EL (cell line): ENCODE results near the gene SESTD1.
A peak's percentile ranks its signal among the peaks of the same experiment; 100 is the strongest.

Experiments
- DNase-seq: peaks from one replicate; pipeline ENCODE4 v3.0.0-alpha.2; 2016

Gene SESTD1, protein sequence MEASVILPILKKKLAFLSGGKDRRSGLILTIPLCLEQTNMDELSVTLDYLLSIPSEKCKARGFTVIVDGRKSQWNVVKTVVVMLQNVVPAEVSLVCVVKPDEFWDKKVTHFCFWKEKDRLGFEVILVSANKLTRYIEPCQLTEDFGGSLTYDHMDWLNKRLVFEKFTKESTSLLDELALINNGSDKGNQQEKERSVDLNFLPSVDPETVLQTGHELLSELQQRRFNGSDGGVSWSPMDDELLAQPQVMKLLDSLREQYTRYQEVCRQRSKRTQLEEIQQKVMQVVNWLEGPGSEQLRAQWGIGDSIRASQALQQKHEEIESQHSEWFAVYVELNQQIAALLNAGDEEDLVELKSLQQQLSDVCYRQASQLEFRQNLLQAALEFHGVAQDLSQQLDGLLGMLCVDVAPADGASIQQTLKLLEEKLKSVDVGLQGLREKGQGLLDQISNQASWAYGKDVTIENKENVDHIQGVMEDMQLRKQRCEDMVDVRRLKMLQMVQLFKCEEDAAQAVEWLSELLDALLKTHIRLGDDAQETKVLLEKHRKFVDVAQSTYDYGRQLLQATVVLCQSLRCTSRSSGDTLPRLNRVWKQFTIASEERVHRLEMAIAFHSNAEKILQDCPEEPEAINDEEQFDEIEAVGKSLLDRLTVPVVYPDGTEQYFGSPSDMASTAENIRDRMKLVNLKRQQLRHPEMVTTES

GRCh38 chr2:179264368-179265081 lies at the start of gene SESTD1:
TSS of gene SESTD1 (minus strand) at chr2:179264832. CDS start at chr2:179191841, 72,991 bp downstream.
- DNase-seq = peak; percentile 56

GRCh38 chr2:179313057-179313456 lies 48.4 kb upstream of the SESTD1 start:
- no peak for DNase-seq

DNA sequence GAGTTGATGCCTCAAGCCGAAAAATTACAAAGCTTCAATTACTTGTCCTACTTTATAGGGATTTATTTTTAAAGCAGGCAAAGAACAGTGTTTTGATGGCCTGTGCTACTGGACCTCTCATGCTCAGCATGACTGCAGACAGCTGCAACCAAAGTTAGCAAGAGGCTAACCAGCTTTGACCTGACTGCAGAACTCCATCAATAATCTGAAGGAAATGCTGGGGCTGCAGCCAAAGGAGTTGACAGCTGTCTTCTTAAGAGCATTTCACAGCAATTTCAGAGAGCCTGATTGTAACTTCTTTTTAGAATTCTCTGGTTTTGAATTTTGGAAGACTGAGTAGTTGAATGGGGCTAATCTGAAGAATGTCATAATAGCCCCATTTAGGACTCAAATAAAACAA lies 46.5 kb upstream of the SESTD1 start:
- DNase-seq = no peak

DNA sequence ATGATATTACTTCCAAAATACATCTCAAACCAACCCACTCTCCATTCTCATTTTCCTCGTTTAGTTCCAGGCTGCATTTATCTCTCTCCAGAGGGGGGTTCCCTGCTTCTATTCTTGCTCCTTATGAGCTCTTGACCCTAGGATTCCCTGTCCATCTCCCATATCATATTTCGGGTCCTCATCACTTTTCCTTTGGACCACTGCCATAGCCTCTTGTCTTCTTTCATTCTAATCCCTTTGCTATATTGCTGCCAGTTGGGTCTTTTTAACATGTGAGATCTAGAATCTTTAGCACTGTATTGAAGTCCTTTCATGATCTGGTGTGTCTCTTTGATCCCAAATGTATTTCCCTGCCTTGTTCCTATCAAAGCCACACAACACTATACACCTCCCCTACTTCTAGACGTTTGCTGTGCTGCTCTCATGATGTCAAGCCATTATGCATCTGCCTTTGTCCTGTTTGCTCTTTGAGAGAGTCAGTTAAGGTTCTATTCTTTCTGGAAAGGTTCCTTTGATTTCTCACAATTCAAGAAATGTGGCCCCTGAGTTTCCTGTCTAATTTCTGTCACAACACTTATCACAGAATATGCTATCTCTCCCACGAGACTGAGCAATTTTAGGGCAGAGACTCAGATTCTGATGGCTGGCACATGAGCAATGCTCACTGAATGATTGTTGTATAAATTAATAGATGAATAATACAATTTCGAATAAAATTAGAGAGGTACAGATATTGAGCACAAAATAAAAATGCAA lies 43.2 kb upstream of the SESTD1 start:
- no peak for DNase-seq

DNA sequence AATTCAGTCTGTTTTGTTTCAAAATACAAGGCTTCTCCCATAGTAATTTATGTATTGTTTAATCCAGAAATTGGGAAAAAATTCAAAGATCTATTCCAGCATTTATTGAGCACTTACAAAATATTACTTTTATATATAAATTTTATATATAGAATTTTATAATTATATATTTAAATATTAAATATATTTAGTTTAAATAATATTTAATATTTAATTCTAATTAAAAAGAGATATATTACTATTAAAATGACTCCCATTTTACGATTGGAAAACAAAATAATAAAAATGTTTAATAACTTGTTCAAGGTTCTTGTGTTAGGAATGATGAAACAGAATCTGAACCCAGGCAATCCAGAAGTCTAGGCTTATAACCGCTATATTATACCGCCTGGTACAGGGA lies 40.5 kb upstream of the SESTD1 start:
- DNase-seq = no peak

GRCh38 chr2:179304424-179304823 lies 39.8 kb upstream of the SESTD1 start:
- DNase-seq = no peak

GRCh38 chr2:179302764-179303571 lies 38.3 kb upstream of the SESTD1 start:
- DNase-seq = no peak

DNA sequence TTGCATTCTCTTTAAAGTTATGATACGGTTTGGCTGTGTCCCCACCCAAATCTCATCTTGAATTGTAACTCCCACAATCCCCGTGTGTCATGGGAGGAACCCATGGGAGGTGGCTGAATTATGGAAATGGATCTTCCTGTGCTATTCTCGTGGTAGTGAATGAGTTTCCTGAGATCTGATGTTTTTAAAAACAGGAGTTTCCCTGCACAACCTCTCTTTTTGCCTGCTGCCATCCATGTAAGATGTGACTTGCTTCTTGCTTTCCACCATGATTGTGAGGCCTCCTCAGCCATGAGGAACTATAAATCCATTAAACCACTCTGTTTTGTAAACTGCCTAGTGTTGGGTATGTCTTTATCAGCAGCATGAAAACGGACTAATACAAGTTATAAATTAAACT lies 37.5 kb upstream of the SESTD1 start:
- no peak for DNase-seq

DNA sequence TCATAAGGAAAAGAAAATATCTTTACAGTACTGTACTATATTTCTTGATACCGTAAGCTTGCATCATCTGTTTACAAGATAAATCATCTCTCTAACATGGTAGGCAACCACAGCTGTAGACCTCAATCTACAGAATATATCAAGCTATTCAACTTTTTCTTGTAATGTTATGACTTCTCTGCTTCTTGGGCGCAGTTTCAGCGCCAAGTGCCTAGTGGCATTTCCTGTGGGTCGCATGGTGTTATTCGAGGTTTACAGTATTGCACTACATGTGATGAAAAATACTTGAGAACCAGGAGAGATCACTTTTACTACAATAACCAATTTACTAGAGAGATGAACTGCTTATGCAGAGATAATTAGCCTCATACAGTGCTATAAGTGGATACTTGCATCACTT lies 34.0 kb upstream of the SESTD1 start:
- DNase-seq = no peak

DNA sequence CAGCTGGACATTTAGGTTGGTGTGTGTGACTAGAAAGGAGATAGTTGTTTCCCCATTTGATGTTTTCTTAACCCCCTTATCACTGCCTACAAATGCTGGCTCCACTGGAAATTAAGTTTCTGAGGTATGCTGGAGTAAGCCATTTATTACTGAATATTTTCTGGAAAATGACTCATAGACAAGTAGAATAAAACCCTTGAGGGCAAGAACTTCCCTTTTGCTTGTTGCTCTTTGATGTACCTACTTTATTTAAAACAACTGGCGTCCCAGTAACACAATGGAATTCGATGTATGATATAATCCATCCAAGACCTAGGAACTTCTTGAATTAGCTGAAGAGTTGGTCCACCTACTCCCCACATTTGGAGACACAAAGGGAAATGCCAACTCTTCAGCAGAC lies 33.3 kb upstream of the SESTD1 start:
- peak; percentile 19 for DNase-seq

GRCh38 chr2:179290329-179290728 lies 25.7 kb upstream of the SESTD1 start:
- no peak for DNase-seq

DNA sequence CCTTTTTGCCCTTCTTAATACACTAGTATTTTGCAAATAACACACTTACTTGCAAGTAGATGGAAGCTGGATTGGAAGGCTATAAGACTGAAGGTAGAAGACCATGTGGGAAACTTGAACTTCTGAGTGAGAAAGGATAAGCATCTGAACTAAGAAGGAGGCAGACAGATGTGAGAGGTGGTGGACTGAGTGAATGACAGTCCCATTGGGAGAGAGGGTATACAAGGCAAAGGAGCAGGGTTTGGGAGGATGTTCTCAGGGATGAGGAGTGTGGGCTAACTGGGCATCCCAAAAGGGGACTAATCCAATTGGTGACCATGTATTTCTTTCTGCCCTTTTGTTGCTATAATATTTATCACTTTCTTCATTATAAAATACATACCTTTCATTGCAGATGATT lies 20.4 kb upstream of the SESTD1 start:
- no peak for DNase-seq

DNA sequence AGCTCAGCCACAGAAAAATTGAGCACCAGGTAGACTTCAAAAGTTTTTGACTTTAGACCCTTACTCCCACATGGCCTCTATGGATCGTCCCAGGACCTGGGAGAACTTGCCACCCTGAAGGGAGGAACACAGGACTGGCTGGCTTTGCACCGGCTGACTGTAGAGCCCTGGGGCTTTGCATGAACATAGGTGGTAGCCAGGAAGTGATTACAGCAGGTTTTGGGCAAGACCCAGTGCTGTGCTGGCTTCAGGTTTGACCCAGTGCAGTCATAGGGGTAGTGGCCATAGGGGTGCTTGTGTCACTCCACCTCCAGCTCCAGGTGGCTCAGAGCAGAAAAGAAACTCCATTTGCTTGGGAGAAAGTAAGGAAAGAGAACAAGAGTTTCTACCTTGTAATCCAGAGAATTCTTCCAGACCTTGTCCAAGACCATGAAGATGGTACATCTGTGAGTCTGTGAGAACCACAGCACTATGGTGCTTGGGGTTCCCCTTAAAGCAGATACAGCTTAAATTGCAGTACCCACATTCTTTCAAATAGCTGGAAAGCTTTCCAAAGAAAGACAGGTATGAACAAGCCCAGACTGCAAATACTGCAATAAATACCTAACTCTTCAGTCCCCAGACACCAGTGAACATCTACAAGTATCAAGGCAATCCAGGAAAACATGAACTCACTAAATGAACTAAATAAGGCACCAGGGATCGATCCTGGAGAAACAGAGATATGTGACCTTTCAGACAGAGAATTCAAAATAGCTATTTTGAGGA lies 13.0 kb upstream of the SESTD1 start:
- no peak for DNase-seq

DNA sequence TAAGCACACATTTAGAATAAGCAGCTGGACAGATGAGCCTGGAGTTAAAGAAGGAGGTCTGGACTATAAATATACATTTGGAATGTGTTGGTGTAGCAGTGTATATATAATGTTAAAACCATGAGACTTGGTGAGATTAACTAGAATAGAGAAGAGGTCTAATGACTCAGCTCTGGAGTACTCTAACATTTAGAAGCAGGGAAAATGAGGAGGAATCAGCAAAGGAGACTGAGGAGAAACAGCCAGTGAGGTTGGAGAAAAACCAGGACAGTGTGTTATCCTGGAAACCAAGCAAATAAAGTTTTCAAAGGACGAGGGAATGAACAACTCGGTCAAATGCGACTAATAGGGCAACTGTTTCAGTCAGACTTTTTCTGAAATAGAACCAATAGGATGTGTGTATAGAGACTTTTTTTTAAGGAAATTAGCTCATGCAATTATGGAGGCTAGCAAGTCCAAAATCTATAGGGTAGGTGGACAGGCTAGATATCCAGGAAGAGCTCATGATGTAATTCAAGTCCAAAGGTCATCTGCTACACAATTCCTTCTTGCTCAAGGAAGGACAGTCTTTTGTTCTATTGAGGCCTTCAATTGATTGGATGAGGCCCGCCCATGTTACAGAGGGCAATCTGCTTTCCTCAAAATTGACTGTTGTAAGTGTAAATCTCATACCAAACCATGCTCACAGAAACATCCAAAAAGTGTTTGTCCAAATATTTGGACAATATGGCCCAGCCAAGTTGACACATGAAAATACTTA lies 10.8 kb upstream of the SESTD1 start:
- no peak for DNase-seq

DNA sequence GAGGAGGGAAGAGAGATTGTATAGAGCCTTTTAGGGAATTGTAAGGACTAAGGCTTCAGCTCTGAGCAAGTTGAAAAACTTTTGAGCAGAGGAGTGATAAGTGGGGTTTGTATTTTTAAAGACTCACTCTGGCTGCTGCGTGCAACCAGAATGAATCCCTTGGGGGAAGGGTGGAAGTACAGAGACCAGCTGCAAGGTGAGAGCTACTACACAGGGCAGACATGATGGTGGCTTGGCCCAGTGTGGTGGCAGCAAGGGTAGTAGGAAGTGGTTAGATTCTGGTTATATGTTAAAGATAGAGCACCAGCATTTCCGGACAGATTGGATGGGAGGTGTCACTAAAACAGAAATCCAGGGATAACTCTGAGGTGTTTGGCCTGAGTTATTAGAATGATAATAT lies 10.1 kb upstream of the SESTD1 start:
- DNase-seq = no peak

DNA sequence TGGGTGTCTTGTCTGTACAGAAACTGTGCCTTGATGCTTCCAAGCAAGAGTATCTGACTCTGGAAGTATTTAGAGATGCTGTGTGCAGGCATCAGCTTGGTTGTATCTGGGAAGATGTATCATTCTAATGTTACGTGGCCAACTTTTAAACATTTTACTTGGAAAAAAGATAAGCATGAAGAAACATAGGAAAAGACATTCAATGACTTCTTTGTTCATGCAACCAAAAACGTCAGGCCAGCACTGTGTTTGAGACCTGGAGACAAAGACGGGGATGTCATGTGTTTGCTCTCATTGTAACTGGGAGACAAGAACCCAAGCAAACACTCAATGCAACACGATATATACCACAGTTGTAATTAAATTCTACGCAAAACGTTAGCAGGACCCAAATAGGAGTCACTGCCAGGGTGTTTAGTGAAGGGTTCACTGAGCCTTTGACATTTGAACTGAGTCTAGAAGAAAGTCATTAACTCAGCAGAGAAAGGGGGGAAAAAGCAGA lies 8.9 kb upstream of the SESTD1 start:
- no peak for DNase-seq

DNA sequence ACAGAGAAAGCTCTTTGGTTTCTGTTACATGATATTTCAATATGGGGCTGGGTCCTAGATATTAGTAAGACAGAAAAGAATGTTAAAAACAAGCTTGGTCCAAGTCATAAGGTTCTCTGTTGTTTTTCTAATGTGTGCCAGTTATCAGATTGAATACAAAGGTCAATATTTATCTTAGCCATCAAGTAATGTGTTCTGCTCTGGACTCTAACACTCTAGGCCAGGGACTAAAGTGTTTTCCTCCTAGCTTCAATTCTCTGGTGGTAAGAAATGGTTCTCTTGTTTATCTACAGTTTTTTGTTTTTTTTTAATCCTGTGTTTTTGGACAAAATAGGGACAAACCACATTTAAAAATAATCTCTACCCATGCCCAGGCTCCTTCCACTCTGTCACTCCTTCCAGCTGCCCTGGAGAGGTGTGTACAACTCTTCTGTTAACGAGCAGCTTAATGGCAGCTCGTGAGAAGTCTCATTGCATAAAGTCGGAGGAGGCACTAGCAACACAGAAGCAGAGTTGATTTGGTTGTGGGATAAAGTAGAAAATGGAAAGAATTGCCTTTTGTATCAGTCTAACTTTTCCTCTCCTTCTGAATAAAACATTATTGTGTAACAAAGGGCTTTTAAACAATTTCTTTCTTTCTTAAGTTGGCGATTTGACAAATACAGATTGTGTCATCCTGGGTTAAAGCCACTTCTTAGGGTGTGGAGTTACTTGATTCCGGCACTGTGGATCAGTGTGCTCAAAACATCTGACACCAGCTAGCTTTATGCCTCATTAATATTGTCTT lies 8.0 kb upstream of the SESTD1 start:
- DNase-seq = peak; percentile 7

DNA sequence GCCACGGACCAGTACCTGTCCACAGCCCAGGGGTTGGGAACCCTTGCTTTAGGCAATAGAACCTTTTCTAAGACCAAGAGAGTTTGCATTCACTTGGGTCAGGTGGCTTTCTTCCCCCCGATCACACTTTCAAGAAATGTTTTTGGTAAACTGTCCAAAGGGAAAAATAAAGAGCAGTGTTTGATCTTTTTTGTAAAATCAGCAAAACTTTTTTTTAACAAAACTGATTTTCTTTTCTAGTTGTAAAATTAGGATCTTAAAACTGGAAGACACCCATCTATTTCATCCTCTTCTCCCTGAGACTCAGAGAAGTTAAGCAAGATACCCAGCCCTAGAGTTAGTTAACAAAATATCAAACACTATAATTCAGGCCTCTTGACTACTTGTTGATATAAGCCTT lies 6.1 kb upstream of the SESTD1 start:
- DNase-seq = no peak

DNA sequence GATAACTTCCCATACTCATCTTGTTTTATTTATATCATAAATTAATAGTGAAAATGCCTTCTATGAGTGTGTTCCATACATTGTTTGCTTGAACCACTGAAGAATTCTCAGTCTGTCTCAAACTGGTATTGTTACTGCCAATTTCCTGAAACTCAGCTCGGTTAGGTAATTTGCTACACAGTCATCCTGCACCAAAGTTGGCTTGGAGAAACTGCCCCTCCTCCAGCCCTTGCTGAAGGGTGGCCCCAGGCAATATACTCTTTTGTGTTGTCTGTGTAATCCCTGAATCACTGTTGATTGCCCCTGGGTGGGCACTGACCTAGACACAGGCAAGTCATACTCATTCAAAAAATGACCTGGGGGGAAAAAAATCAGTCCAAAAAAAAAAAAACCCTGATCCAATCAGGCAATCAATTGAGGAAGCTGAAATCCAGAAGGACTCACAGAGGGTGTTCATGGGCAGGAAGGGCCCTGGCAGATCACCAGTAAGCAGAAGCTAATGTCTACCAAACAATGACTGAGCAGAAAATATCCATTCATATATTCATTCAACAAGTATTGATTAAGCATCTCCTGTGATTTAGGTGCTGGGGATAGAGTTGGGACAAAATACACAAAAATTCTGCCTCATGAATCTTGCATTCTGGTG lies 3.8 kb upstream of the SESTD1 start:
- DNase-seq = peak; percentile 79
